ENCODE data around the gene DNAL4. TPM values are rescaled to one million over a fixed set of nuclear protein-coding genes. Genes with fewer than 3 reads are reported as not detected.

DNAL4 gene
- polyA plus RNA-seq, 3 donors = 8.9 to 9.3 (median 9.0) TPM

GRCh38 chr22:38742176-38742942 lies 51.6 kb downstream of the DNAL4 start:
- H3K9me3 ChIP-seq (replicated peaks in 1 of 2; ENCODE audit: control insufficient read depth in 1 of 2, insufficient read depth in 1 of 2, low read length in 2 of 2) = no peaks in the 10 kb centered on the region
- no peak overlapping the region for H3K4me3 Mint-ChIP-seq
- H4K20me1 ChIP-seq (ENCODE audit: insufficient read depth, low read length) = peaks cover 99% of the 10 kb centered on the region
- H3K27me3 ChIP-seq (ENCODE audit: control insufficient read depth in 2 of 2, insufficient read depth in 2 of 2, low read length in 2 of 2) = no peaks in the 10 kb centered on the region
- no peak for DNase-seq
- peak overlapping the region in 3 of 7 donors; percentile 33 to 43 (median 38) for H3K27ac Mint-ChIP-seq
- H3K4me1 Mint-ChIP-seq = no peaks in the 10 kb centered on the region
- H3K4me2 ChIP-seq (replicated peaks; ENCODE audit: extremely low read depth, low read length, poor library complexity, severe bottlenecking) = no peak overlapping the region
- H3K9me3 Mint-ChIP-seq = no peaks in the 10 kb centered on the region
- WGBS (ENCODE audit: insufficient coverage) = 99% methylated on average over 20 of the region's 25 CpGs
- no peak for TF ChIP-seq CTCF (IDR thresholded peaks at IDR 0.05)
- no peak overlapping the region for H3K27ac ChIP-seq (ENCODE audit: low read depth in 1 of 2, low read length in 2 of 2)
- H3K79me2 ChIP-seq (ENCODE audit: insufficient read depth, low read length) = peaks cover 76% of the 10 kb centered on the region
- H3K36me3 ChIP-seq (replicated peaks in 1 of 2; ENCODE audit: control insufficient read depth in 1 of 2, insufficient read depth in 2 of 2, low read length in 2 of 2) = peaks cover 97 to 100% of the 10 kb centered on the region in 2 donors
- no peak overlapping the region for H3K4me3 ChIP-seq (replicated peaks in 1 of 3; ENCODE audit: low read depth in 2 of 3, low read length in 3 of 3)
- no peak overlapping the region for H2AFZ ChIP-seq (ENCODE audit: insufficient read depth, low read depth, low read length, poor library complexity, severe bottlenecking)
- H3K27me3 Mint-ChIP-seq (ENCODE audit: low read depth in 3 of 3) = peaks cover 0 to 1% (median 0%) of the 10 kb centered on the region in 3 donors
- peaks cover 88 to 100% of the 10 kb centered on the region in 2 donors for H3K36me3 Mint-ChIP-seq
- intact Hi-C loops (cut with micrococcal nuclease) = no loop called here
- H3K4me1 ChIP-seq (ENCODE audit: control insufficient read depth in 1 of 2, insufficient read depth in 2 of 2, low read length in 2 of 2) = no peaks in the 10 kb centered on the region
- no peak overlapping the region for H3K9ac ChIP-seq (ENCODE audit: insufficient read depth, low read length, poor library complexity, severe bottlenecking)

GRCh38 chr22:38741576-38741975 lies 52.4 kb downstream of the DNAL4 start:
- no peaks in the 10 kb centered on the region for H3K9me3 ChIP-seq (replicated peaks in 1 of 2; ENCODE audit: control insufficient read depth in 1 of 2, insufficient read depth in 1 of 2, low read length in 2 of 2)
- no peak overlapping the region for H3K9ac ChIP-seq (ENCODE audit: insufficient read depth, low read length, poor library complexity, severe bottlenecking)
- Mint-ChIP-seq H3K9me3 (no peaks in the 10 kb centered on the region), H3K4me1 (no peaks in the 10 kb centered on the region), H3K27ac (peak overlapping the region in 1 of 7 donors; percentile 26), H3K36me3 (peaks cover 91 to 100% of the 10 kb centered on the region in 2 donors), H3K4me3 (no peak overlapping the region), H3K27me3 (ENCODE audit: low read depth in 3 of 3) (peaks cover 0 to 1% (median 0%) of the 10 kb centered on the region in 3 donors)
- peaks cover 100% of the 10 kb centered on the region for H4K20me1 ChIP-seq (ENCODE audit: insufficient read depth, low read length)
- H3K4me2 ChIP-seq (replicated peaks; ENCODE audit: extremely low read depth, low read length, poor library complexity, severe bottlenecking) = no peak overlapping the region
- no peak for TF ChIP-seq CTCF (IDR thresholded peaks at IDR 0.05)
- no peak overlapping the region for H2AFZ ChIP-seq (ENCODE audit: insufficient read depth, low read depth, low read length, poor library complexity, severe bottlenecking)
- peaks cover 99 to 100% of the 10 kb centered on the region in 2 donors for H3K36me3 ChIP-seq (replicated peaks in 1 of 2; ENCODE audit: control insufficient read depth in 1 of 2, insufficient read depth in 2 of 2, low read length in 2 of 2)
- no peak for DNase-seq
- peaks cover 71% of the 10 kb centered on the region for H3K79me2 ChIP-seq (ENCODE audit: insufficient read depth, low read length)
- no peaks in the 10 kb centered on the region for H3K27me3 ChIP-seq (ENCODE audit: control insufficient read depth in 2 of 2, insufficient read depth in 2 of 2, low read length in 2 of 2)
- intact Hi-C loops (cut with micrococcal nuclease) = no loop called here
- WGBS (ENCODE audit: insufficient coverage) = 98% methylated on average over 7 of the region's 10 CpGs
- no peak overlapping the region for H3K27ac ChIP-seq (ENCODE audit: low read depth in 1 of 2, low read length in 2 of 2)
- no peak overlapping the region for H3K4me3 ChIP-seq (replicated peaks in 1 of 3; ENCODE audit: low read depth in 2 of 3, low read length in 3 of 3)
- H3K4me1 ChIP-seq (ENCODE audit: control insufficient read depth in 1 of 2, insufficient read depth in 2 of 2, low read length in 2 of 2) = no peaks in the 10 kb centered on the region
